NB4 (cell line): ENCODE measurements around the gene PTPRD.

Source experiments
- CTCF ChIP-seq: IDR thresholded peaks from one replicate; pipeline ENCODE4 v1.5.1; 2012; ENCODE audit warnings: low read depth, low read length
- MAX ChIP-seq: IDR thresholded peaks from 2 replicates; pipeline ENCODE4 v1.6.1; 2011; ENCODE audit warnings: low read depth, low read length
- POLR2A ChIP-seq: IDR thresholded peaks from 2 replicates; pipeline ENCODE4 v1.6.1; 2011; ENCODE audit warnings: mild to moderate bottlenecking; ENCODE audit not compliant: insufficient read length; ENCODE audit errors: extremely low read depth

GRCh38 chr9:8724284-8725018, 1888.4 kb downstream of the PTPRD start:
- TF ChIP-seq CTCF = no peak
- no peak for TF ChIP-seq POLR2A
- no peak for TF ChIP-seq MAX
